ENCODE measurements around the gene OPHN1.

Gene OPHN1

DNA sequence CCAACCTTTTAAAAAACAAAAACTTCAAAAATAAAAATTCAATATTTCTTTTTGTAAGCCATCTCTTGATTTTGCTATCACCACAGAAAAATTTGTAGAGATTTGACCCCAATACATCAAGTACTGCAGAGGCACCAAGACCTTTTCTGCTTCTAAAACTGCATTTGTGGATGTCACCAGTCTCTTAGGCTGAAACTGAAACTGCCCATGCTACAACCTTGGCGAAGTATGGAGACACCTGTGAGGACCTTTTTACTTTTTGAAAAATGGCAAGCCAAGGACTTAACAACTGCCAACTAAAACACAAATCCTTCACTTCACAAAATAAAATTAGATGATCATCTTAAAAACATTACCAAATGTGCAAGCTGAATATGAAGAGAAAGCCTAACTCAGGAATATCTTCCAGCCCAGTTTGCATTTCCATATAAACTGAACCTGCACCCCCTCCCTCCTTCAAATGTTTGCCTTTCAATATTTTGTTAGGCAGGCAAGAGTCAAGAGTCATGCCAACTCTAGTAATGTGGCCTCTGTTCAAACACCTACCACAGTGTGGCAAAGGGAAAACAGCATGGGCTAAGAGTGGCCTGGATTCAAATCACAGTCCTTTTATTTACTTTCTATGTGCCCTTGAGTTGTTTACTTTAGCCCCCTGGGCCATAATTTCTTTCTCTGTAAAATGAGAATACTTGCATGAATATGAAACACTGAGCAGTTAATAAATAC lies 389.4 kb downstream of the OPHN1 start:
- DNase-seq (ENCODE audit: low read depth, low spot score): no peak
- H3K4me3 ChIP-seq (ENCODE audit: low read length): no peak overlapping the region

- no peak overlapping the region for H3K4me3 ChIP-seq (ENCODE audit: low read length)
- no peak for DNase-seq (ENCODE audit: low read depth, low spot score)
Measured at GRCh38 chrX:68041110-68041509, 392.2 kb downstream of the OPHN1 start.

DNA sequence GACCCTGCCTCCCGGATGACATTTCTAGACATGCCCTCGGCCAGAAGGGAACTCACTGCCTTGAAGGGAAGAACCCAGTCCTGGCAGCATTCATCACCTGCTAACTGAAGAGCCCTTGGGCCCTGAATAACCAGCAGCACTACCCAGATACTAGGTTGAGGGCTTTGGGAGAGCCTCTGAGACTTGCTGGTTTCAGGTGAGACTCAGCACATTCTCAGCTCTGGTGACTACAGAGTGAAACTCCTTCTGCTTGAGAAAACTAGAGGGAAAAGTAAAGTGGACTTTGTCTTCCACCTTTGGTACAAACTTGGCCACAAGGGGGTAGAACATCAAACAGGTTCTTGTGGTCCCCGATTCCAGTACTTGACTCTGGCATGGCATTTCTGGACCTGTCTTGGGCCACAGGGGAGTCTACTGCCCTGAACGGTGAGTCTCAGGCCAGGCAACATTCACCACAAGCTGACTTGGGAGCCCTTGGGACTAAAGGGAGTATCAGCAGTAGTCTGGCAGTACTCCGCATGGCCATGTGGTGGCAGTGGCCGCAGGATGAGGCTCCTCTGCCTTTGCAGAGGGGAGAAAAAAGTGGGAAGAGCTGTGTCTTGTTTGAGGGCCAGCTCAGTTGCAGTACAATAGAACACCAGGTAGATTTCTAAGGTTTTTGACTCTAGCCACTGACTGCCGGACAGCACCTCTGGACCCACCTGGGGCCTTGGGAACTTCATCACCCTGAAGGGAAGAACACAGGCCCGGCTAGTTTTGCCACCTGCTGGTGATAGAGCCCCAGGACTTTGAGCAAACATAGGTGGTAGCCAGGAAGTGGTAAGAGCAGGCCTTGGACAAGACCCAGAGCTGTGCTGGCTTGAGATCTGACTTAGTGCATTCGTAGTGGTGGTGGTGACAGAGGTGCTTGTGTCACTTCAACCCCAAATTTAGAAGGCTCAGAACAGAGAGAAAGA lies 414.8 kb downstream of the OPHN1 start:
- no peak for DNase-seq (ENCODE audit: low read depth, low spot score)
- H3K4me3 ChIP-seq (ENCODE audit: low read length): no peak overlapping the region

- no peak overlapping the region for H3K4me3 ChIP-seq (ENCODE audit: low read length)
- DNase-seq (ENCODE audit: low read depth, low spot score): no peak
Measured at GRCh38 chrX:67998540-67998939, 434.8 kb downstream of the OPHN1 start.

All from Jurkat, Clone E6-1 (cell line).